ENCODE measurements around the gene CNPY3. TPM values are rescaled to one million over a fixed set of nuclear protein-coding genes. Genes with fewer than 3 reads are reported as not detected.
A peak's percentile ranks its signal among the peaks of the same experiment; 100 is the strongest.

Gene CNPY3
- total and polyA plus RNA-seq, 2 of the 13 experiments (the other 11 are each of a cell fraction or from before 2014, with no cell fraction given): 42.3 to 60.2 TPM

DNA sequence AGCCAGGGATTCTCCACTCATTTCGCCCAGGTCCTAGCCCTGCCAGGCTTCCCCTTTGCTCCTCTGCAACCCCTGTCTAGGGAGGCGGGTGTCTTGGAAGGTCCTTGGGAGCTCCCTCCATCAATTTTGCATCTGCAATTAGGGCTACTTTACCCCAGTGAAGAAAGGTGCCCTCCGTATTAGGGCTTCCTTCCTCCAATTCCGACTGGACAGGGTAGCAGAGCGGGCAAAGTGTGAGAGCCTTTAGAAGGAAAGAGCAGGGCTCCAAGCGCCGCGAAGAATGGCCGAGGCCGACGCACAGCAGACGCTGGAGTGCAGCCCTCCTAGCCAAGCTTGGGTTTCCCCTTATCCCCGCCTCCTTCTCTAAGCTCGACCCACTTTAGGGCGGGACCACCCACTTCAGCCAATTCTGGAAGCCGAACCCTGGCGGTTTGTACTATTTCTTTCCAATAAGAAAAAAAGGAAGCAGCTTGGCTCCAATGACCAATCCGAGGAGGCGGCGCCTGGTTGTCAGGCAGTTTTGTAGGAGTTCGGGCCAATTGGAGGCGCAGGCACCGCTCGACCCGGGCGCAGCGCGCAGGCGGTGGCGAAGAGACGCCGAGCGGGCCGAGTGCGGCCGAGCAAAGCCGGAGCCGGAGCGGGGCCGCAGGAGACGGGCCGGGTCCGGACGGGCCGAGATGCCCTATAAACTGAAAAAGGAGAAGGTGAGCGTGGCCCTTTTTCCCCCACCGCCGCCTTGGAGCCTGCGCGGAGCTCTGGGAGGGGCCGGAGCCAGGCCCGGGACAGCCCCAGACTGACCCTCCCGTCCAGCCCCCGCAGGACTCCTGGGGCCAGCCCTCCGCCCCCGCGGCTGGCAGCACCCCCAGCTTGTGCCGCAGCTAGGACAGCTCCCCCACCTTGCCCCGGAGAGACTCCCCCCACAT is 55.0 kb downstream of the CNPY3 start, which contains the start of gene PPP2R5D (continued):
- TF ChIP-seq ZBTB40 (IDR thresholded peaks at IDR 0.05) (no peak), ZBTB40 (CRISPR knock-in tag; IDR thresholded peaks at IDR 0.05) (no peak; the same call in 1 of the 2 replicates), CCDC6 (CRISPR knock-in tag; IDR thresholded peaks at IDR 0.05) (no peak), PATZ1 (CRISPR knock-in tag; IDR thresholded peaks at IDR 0.05) (peak; percentile 74), ZNF619 (CRISPR knock-in tag; IDR thresholded peaks at IDR 0.05) (0 out of 2 replicates have a peak, but pooled peaks have one; percentile 54), KDM5A (IDR thresholded peaks at IDR 0.05; ENCODE audit: borderline replicate concordance, low read length) (peak; percentile 56; the same call in 1 of the 2 replicates), KLF12 (CRISPR knock-in tag; IDR thresholded peaks at IDR 0.05; ENCODE audit: borderline replicate concordance) (peak; percentile 92), ADNP (CRISPR knock-in tag; IDR thresholded peaks at IDR 0.05) (no peak), ZNF121 (CRISPR knock-in tag; IDR thresholded peaks at IDR 0.05) (0 out of 2 replicates have a peak, but pooled peaks have one; percentile 57), BRD4 (CRISPR knock-in tag; IDR thresholded peaks at IDR 0.05) (peak; percentile 75)
- TF ChIP-seq, protein P1, sequence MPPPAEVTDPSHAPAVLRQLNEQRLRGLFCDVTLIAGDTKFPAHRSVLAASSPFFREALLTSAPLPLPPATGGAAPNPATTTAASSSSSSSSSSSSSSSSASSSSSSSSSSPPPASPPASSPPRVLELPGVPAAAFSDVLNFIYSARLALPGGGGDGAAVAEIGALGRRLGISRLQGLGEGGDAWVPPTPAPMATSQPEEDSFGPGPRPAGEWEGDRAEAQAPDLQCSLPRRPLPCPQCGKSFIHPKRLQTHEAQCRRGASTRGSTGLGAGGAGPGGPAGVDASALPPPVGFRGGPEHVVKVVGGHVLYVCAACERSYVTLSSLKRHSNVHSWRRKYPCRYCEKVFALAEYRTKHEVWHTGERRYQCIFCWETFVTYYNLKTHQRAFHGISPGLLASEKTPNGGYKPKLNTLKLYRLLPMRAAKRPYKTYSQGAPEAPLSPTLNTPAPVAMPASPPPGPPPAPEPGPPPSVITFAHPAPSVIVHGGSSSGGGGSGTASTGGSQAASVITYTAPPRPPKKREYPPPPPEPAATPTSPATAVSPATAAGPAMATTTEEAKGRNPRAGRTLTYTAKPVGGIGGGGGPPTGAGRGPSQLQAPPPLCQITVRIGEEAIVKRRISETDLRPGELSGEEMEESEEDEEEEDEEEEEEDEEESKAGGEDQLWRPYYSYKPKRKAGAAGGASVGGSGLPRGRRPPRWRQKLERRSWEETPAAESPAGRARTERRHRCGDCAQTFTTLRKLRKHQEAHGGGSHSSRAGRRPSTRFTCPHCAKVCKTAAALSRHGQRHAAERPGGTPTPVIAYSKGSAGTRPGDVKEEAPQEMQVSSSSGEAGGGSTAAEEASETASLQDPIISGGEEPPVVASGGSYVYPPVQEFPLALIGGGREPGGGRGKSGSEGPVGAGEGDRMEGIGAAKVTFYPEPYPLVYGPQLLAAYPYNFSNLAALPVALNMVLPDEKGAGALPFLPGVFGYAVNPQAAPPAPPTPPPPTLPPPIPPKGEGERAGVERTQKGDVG (CRISPR knock-in tag; IDR thresholded peaks at IDR 0.05; ENCODE audit: borderline replicate concordance): no peak
